Ovary (tissue), 9 donors: Measurements from ENCODE around the gene AFF2. TPM values are rescaled to one million over a fixed set of nuclear protein-coding genes. Genes with fewer than 3 reads are reported as not detected.
A peak's percentile ranks its signal among the peaks of the same experiment; 100 is the strongest.

ENCODE experiments used
- DNase-seq, 5 donors: peaks; one replicate each; pipeline ENCODE4 v3.0.0-alpha.2; 2019 to 2020
- H3K27ac ChIP-seq, 2 donors: fragments of 200-600 bp; one replicate each; pipeline versions ENCODE4 v1.5.1 to v1.8.0; 2019 to 2022
- H3K27me3 ChIP-seq: fragments of 200-600 bp; one replicate; pipeline ENCODE4 v1.8.0; 2022
- H3K36me3 ChIP-seq: fragments of 200-600 bp; sonication (generic); one replicate; pipeline ENCODE4 v1.5.1; 2019
- H3K4me1 ChIP-seq: one replicate; pipeline ENCODE4 v1.8.1; 2013; ENCODE audit warnings: mild to moderate bottlenecking, moderate library complexity; ENCODE audit not compliant: insufficient read depth
- H3K4me3 ChIP-seq: fragments of 200-600 bp; sonication (generic); one replicate; pipeline ENCODE4 v1.5.1; 2017
- H3K9me3 ChIP-seq, 2 donors: fragments of 200-600 bp in 1 of 2; sonication (generic) in 1 of 2; one replicate each; pipeline versions ENCODE4 v1.5.1 to v1.8.1; 2013 to 2019; ENCODE audit warnings: mild to moderate bottlenecking in 1 of 2, moderate library complexity in 1 of 2
- EP300 ChIP-seq: sonication (generic); formaldehyde crosslinking; IDR thresholded peaks from one replicate; pipeline ENCODE4 v1.6.1; 2017; ENCODE audit warnings: antibody characterized with exemption
- POLR2A ChIP-seq: fragments of 450-650 bp; IDR thresholded peaks from one replicate; pipeline ENCODE4 v1.6.1; 2017; ENCODE audit warnings: antibody characterized with exemption, mild to moderate bottlenecking, moderate library complexity
- WGBS, 3 donors: extraction: QIAGEN DNeasy Blood & Tissue Kit in 1 of 3; methylation state at CpG; one replicate each; pipeline versions ENCODE4 v1.1.5 to v1.1.7; 2013 to 2017; 5-methylcytosine and 5-hydroxymethylcytosine counted together
- intact Hi-C, 4 donors: fragments of 100-400 bp; cut with DNase I; formaldehyde crosslinking; loops; one replicate each; pipeline versions ENCODE4 v1.11.0 to v1.15.1; 2022 to 2023
- polyA plus RNA-seq, 2 donors: library from polyadenylated mRNA; stranded (reverse); fragments of 200-250 nt in 1 of 2; fragments of 350-450 nt in 1 of 2; fragmentation: Illumina TruSeq in 1 of 2; extraction: RNeasy Lipid Tissue Mini Kit (QIAGEN cat#74804) in 1 of 2; gene quantifications; one replicate each; pipeline ENCODE4 v1.2.3, GENCODE V29; 2013 to 2014
- total RNA-seq, 7 donors: library from RNA; depleted of rRNA in 2 of 7; stranded (reverse); fragments of >200 nt in 2 of 7; fragmentation: NEBNext Ultra II Directional in 3 of 7; extraction: Animal tissue kit (Norgen Biotek cat#: 25700) in 3 of 7; gene quantifications; one replicate each; pipeline versions ENCODE4 v1.1.0 to v1.2.4, GENCODE V29; 2016 to 2023
- TF ChIP-seq, protein P1 (sequence below), 3 donors: fragments of 450-650 bp in 2 of 3; fragments of 200-600 bp in 1 of 3; IDR thresholded peaks; one replicate each; pipeline versions ENCODE4 v1.5.1 to v1.8.0; 2016 to 2022; ENCODE audit warnings: antibody characterized with exemption in 3 of 3, mild to moderate bottlenecking in 1 of 3
- donor health status: DM: no; HTN: no; CAD: no; lungs with moderate emphysema.
- donor health status: DM: no; HTN: no; CAD: no.
- donor health status: Bipolar disorder and iron deficiency.
- donor health status: DM: yes; HTN: yes; CAD: no.
- donor health status: DM: no; HTN: no; CAD: no.
- donor health status: DM: yes; HTN: yes; CAD: no.

Gene AFF2
- total and polyA plus RNA-seq, 9 donors, result 1.3 to 12.3 (median 4.6) TPM

GRCh38 chrX:148723551-148723950, 223.1 kb downstream of the AFF2 start:
- Histone ChIP-seq H3K36me3 (no peaks in the 10 kb centered on the region), H3K9me3 (no peaks in the 10 kb centered on the region), H3K4me1 (no peaks in the 10 kb centered on the region), H3K27ac (no peak overlapping the region), H3K27me3 (no peaks in the 10 kb centered on the region), H3K4me3 (no peak overlapping the region)
- no peak for TF ChIP-seq EP300
- no peak for TF ChIP-seq POLR2A
- intact Hi-C loops, result no loop called here
- no peak for DNase-seq
- 83 to 93% (median 92%) methylated on average over 2 of the region's 2 CpGs for WGBS, 3 donors

DNA sequence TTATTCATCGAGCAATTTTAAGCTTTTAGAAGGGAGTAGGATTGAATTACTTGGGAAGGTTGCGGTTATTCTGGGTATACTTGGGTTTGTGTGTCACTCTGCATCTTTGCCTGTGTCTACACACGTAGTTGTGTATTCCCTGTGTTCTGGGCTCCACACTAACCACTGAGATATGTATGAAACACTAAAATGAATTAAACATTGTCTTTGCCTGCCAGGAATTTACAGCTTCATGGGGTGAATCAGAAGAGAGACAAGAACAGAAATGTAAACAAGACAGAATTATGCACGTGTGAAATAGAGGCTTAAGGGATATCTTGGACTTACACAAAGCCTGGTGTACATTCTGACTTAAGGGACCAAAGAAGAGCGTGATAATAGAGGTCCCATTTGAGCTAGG, 228.5 kb downstream of the AFF2 start:
- intact Hi-C loops, result no loop called here
- Histone ChIP-seq H3K27ac (no peak overlapping the region), H3K4me1 (no peaks in the 10 kb centered on the region), H3K9me3 (no peaks in the 10 kb centered on the region), H3K4me3 (no peak overlapping the region), H3K36me3 (no peaks in the 10 kb centered on the region), H3K27me3 (no peaks in the 10 kb centered on the region)
- 56 to 66% (median 64%) methylated on average over 5 of the region's 5 CpGs for WGBS, 3 donors
- no peak for DNase-seq
- TF ChIP-seq POLR2A, result no peak
- TF ChIP-seq EP300, result no peak
- TF ChIP-seq, protein P1, sequence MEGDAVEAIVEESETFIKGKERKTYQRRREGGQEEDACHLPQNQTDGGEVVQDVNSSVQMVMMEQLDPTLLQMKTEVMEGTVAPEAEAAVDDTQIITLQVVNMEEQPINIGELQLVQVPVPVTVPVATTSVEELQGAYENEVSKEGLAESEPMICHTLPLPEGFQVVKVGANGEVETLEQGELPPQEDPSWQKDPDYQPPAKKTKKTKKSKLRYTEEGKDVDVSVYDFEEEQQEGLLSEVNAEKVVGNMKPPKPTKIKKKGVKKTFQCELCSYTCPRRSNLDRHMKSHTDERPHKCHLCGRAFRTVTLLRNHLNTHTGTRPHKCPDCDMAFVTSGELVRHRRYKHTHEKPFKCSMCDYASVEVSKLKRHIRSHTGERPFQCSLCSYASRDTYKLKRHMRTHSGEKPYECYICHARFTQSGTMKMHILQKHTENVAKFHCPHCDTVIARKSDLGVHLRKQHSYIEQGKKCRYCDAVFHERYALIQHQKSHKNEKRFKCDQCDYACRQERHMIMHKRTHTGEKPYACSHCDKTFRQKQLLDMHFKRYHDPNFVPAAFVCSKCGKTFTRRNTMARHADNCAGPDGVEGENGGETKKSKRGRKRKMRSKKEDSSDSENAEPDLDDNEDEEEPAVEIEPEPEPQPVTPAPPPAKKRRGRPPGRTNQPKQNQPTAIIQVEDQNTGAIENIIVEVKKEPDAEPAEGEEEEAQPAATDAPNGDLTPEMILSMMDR (IDR thresholded peaks at IDR 0.05), result no peak

GRCh38 chrX:148732743-148733142, 232.3 kb downstream of the AFF2 start:
- Histone ChIP-seq H3K36me3 (no peaks in the 10 kb centered on the region), H3K9me3 (no peaks in the 10 kb centered on the region), H3K27me3 (no peaks in the 10 kb centered on the region), H3K27ac (no peak overlapping the region), H3K4me3 (no peak overlapping the region), H3K4me1 (no peaks in the 10 kb centered on the region)
- TF ChIP-seq, protein P1 (IDR thresholded peaks at IDR 0.05), result no peak
- no peak for TF ChIP-seq EP300
- TF ChIP-seq POLR2A, result no peak
- intact Hi-C loops, result no loop called here
- no peak for DNase-seq

DNA sequence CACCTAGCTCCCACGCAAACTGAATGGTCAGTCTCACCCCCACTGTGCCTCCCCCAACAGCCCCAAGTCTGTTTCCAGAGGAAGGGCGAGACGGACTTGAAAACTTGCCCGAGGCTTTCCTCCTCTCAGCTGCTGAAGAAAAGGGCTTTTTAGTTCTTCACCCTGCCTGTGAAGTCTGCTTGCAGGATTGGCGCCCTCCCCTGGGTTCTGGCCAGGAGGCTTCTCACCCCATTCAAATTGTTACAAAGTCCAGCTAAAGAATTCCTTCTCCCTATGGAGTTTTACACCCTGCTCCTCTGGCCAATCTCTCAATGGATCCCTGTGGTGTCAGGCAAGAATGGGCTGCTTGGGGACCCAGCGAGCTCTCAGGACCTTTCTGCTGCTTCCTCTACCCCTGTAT, 241.0 kb downstream of the AFF2 start:
- WGBS, 3 donors, result 39 to 55% (median 41%) methylated on average over 6 of the region's 6 CpGs

GRCh38 chrX:148755111-148755510, 254.7 kb downstream of the AFF2 start:
- H3K27me3 ChIP-seq, result no peaks in the 10 kb centered on the region
- no peak overlapping the region for H3K4me3 ChIP-seq
- DNase-seq, result no peak
- H3K36me3 ChIP-seq, result no peaks in the 10 kb centered on the region
- TF ChIP-seq, protein P1 (IDR thresholded peaks at IDR 0.05), result no peak
- no peak for TF ChIP-seq POLR2A
- no peak for TF ChIP-seq EP300
- 62 to 72% (median 65%) methylated on average over 7 of the region's 7 CpGs for WGBS, 3 donors
- no peak overlapping the region for H3K27ac ChIP-seq
- no peaks in the 10 kb centered on the region for H3K9me3 ChIP-seq
- no peaks in the 10 kb centered on the region for H3K4me1 ChIP-seq
- intact Hi-C loops, result no loop called here

More for the DNA sequence above, 241.0 kb downstream of the AFF2 start:
- intact Hi-C loops, result no loop called here
- Histone ChIP-seq H3K27me3 (no peaks in the 10 kb centered on the region), H3K4me1 (no peaks in the 10 kb centered on the region), H3K36me3 (no peaks in the 10 kb centered on the region), H3K27ac (no peak overlapping the region), H3K4me3 (no peak overlapping the region), H3K9me3 (no peaks in the 10 kb centered on the region)
- DNase-seq, result peak in 1 of 5 donors; percentile 25
- TF ChIP-seq EP300, result no peak
